Gastroesophageal sphincter (tissue), 4 donors: ENCODE data around the gene PAIP2B. TPM values are rescaled to one million over a fixed set of nuclear protein-coding genes. Genes with fewer than 3 reads are reported as not detected.

Experiments used
- ATAC-seq: fragments of 150-250 bp; one replicate; pipeline ENCODE4 v1.9.1; 2016; ENCODE audit warnings: mild to moderate bottlenecking, moderate library complexity
- H3K27ac ChIP-seq, 4 donors: fragments of 200-600 bp; sonication (generic) in 3 of 4; 1 replicate in 3 of 4; 2 replicates in 1 of 4; pipeline ENCODE4 v1.5.1; 2016 to 2019
- H3K27me3 ChIP-seq: fragments of 200-600 bp; sonication (generic); one replicate; pipeline ENCODE4 v1.5.1; 2019
- H3K36me3 ChIP-seq, 2 donors: fragments of 200-600 bp; sonication (generic); one replicate each; pipeline ENCODE4 v1.5.1; 2019; ENCODE audit warnings: control low read depth in 1 of 2
- H3K4me1 ChIP-seq, 3 donors: fragments of 200-600 bp; sonication (generic); 1 replicate in 2 of 3; 2 replicates in 1 of 3; pipeline ENCODE4 v1.5.1; 2016 to 2019; ENCODE audit warnings: control low read depth in 2 of 3
- H3K4me3 ChIP-seq, 2 donors: fragments of 200-600 bp; sonication (generic); one replicate each; pipeline ENCODE4 v1.5.1; 2019; ENCODE audit warnings: mild to moderate bottlenecking in 1 of 2, moderate library complexity in 1 of 2
- H3K9me3 ChIP-seq, 3 donors: fragments of 200-600 bp; sonication (generic); one replicate each; pipeline ENCODE4 v1.5.1; 2017 to 2019; ENCODE audit warnings: control low read depth in 2 of 3
- CTCF ChIP-seq, 4 experiments: fragments of 200-600 bp in 2 of 4; fragments of 450-650 bp in 2 of 4; sonication (generic) in 1 of 4; IDR thresholded peaks; one replicate each; pipeline ENCODE4 v1.5.1; 2017 to 2019; ENCODE audit warnings: antibody characterized with exemption in 4 of 4, mild to moderate bottlenecking in 2 of 4, moderate library complexity in 2 of 4
- EP300 ChIP-seq: sonication (generic); formaldehyde crosslinking; IDR thresholded peaks from one replicate; pipeline ENCODE4 v1.6.1; 2017; ENCODE audit warnings: antibody characterized with exemption, mild to moderate bottlenecking
- POLR2A ChIP-seq, 2 donors: fragments of 450-650 bp; IDR thresholded peaks; one replicate each; pipeline ENCODE4 v1.6.1; 2017; ENCODE audit warnings: antibody characterized with exemption in 2 of 2, mild to moderate bottlenecking in 2 of 2, moderate library complexity in 1 of 2
- POLR2AphosphoS5 ChIP-seq: sonication (generic); formaldehyde crosslinking; IDR thresholded peaks from one replicate; pipeline ENCODE4 v1.6.1; 2017; ENCODE audit warnings: antibody characterized with exemption
- WGBS, 2 donors: methylation state at CpG; one replicate each; pipeline ENCODE4 v1.1.5; 2018; ENCODE audit warnings: low coverage in 1 of 2; 5-methylcytosine and 5-hydroxymethylcytosine counted together
- total RNA-seq, 4 donors: library from RNA; depleted of rRNA; stranded (reverse); fragments of >200 nt; gene quantifications; one replicate each; pipeline ENCODE4 v1.1.0, GENCODE V29; 2016

The PAIP2B gene
- total RNA-seq, 4 donors from 2014 or later, result 15.1 to 19.3 (median 16.4) TPM

GRCh38 chr2:71150082-71150816 lies 76.7 kb downstream of the PAIP2B start:
- no peak overlapping the region for H3K4me3 ChIP-seq
- no peak for ATAC-seq
- H3K9me3 ChIP-seq, result no peaks in the 10 kb centered on the region
- H3K27ac ChIP-seq, result no peak overlapping the region
- WGBS, 2 donors, result 42 to 63% methylated on average over 2 to 3 of the region's 3 CpGs
- H3K4me1 ChIP-seq, result no peaks in the 10 kb centered on the region
- no peaks in the 10 kb centered on the region for H3K27me3 ChIP-seq
- H3K36me3 ChIP-seq, result peaks cover 0 to 56% of the 10 kb centered on the region in 2 donors
- TF ChIP-seq CTCF (IDR thresholded peaks at IDR 0.05), result no peak

DNA sequence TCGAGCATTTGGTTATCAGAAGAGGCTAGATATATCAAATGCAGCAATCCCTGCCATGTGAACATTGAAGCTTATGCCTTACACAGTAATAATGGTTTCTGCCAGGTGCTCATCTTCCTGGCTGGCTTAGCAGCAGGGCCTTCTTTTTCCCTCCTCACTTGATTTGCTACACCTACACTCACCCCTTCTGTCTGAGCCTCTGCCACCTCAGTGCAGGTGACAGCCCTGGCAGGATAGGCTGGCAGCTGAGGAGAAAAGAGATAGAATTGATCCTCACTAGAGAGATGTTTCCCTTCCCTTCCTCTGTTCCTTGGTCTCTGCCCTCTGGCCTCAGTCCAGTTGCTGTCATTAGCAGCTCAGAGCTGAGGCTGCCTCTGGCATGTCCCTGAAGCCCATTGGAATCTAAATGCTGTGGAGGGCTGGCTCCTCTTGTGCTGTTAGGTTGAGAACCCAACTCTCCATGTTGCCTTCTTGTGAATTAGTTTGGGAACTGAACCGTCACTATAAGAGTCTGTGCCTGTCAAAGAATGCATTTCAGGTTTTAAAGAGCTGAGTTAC lies 78.3 kb downstream of the PAIP2B start:
- no peaks in the 10 kb centered on the region for H3K27me3 ChIP-seq
- WGBS, 2 donors, result 97 to 100% methylated on average over 1 to 2 of the region's 2 CpGs
- peaks cover 13 to 72% of the 10 kb centered on the region in 2 donors for H3K36me3 ChIP-seq
- H3K4me1 ChIP-seq, result no peaks in the 10 kb centered on the region
- TF ChIP-seq POLR2A (IDR thresholded peaks at IDR 0.05), result no peak
- no peak for TF ChIP-seq CTCF (IDR thresholded peaks at IDR 0.05)
- TF ChIP-seq POLR2AphosphoS5, result no peak
- TF ChIP-seq EP300, result no peak
- no peak for ATAC-seq
- no peaks in the 10 kb centered on the region for H3K9me3 ChIP-seq
- H3K27ac ChIP-seq, result no peak overlapping the region
- no peak overlapping the region for H3K4me3 ChIP-seq

GRCh38 chr2:71143782-71144181 lies 83.1 kb downstream of the PAIP2B start:
- TF ChIP-seq POLR2AphosphoS5 (no peak), EP300 (no peak), CTCF (IDR thresholded peaks at IDR 0.05) (no peak), POLR2A (IDR thresholded peaks at IDR 0.05) (no peak)
- H3K4me1 ChIP-seq, result no peaks in the 10 kb centered on the region

GRCh38 chr2:71136174-71136573 lies 90.7 kb downstream of the PAIP2B start:
- ATAC-seq, result no peak
- no peak overlapping the region for H3K27ac ChIP-seq
- no peak for TF ChIP-seq EP300
- no peak for TF ChIP-seq POLR2AphosphoS5
- no peak for TF ChIP-seq CTCF (IDR thresholded peaks at IDR 0.05)
- TF ChIP-seq POLR2A (IDR thresholded peaks at IDR 0.05), result no peak
- peaks cover 8 to 79% of the 10 kb centered on the region in 2 donors for H3K36me3 ChIP-seq
- H3K4me3 ChIP-seq, result no peak overlapping the region
- no peaks in the 10 kb centered on the region for H3K27me3 ChIP-seq
- H3K4me1 ChIP-seq, result peaks cover 4 to 22% (median 10%) of the 10 kb centered on the region in 3 donors
- 59 to 78% methylated on average over 2 to 3 of the region's 3 CpGs for WGBS, 2 donors
- no peaks in the 10 kb centered on the region for H3K9me3 ChIP-seq

More at GRCh38 chr2:71143782-71144181, 83.1 kb downstream of the PAIP2B start:
- Histone ChIP-seq H3K4me3 (no peak overlapping the region), H3K27me3 (no peaks in the 10 kb centered on the region), H3K36me3 (peaks cover 18 to 99% of the 10 kb centered on the region in 2 donors), H3K27ac (no peak overlapping the region), H3K9me3 (no peaks in the 10 kb centered on the region)
- WGBS, 2 donors, result 90% methylated on average over 3 of the region's 3 CpGs
- no peak for ATAC-seq

- Histone ChIP-seq H3K4me1 (peaks cover 4 to 32% (median 16%) of the 10 kb centered on the region in 3 donors), H3K4me3 (no peak overlapping the region), H3K36me3 (peaks cover 4 to 55% of the 10 kb centered on the region in 2 donors), H3K27ac (no peak overlapping the region), H3K27me3 (no peaks in the 10 kb centered on the region), H3K9me3 (no peaks in the 10 kb centered on the region)
- TF ChIP-seq POLR2A (IDR thresholded peaks at IDR 0.05) (no peak), POLR2AphosphoS5 (no peak), CTCF (IDR thresholded peaks at IDR 0.05) (no peak), EP300 (no peak)
- no peak for ATAC-seq
These were observed 93.3 kb downstream of the PAIP2B start for GRCh38 chr2:71133603-71134002.
